ENCODE results near the gene GALT. TPM values are rescaled to one million over a fixed set of nuclear protein-coding genes. Genes with fewer than 3 reads are reported as not detected.

GALT gene
- total and polyA plus RNA-seq, 2 of the 4 experiments (the other 2 are of a cell fraction), result 15.8 to 34.6 TPM

- H3K56ac ChIP-seq (ENCODE audit: extremely low read depth, insufficient read depth, low read length), result no peak overlapping the region
- H3K9ac ChIP-seq (ENCODE audit: low read depth, low read length), result no peak overlapping the region
- TF ChIP-seq MAZ (IDR thresholded peaks at IDR 0.05; ENCODE audit: borderline replicate concordance, low read depth, low read length), result no peak
- no peak for TF ChIP-seq MXI1 (IDR thresholded peaks at IDR 0.05; ENCODE audit: borderline replicate concordance, low read depth, low read length)
- TF ChIP-seq RCOR1 (IDR thresholded peaks at IDR 0.05; ENCODE audit: insufficient replicate concordance, low read length), result no peak
- TF ChIP-seq CTCF (conservative IDR thresholded peaks at IDR 0.05; ENCODE audit: low read depth, low read length), result no peak
- TF ChIP-seq CHD1 (IDR thresholded peaks at IDR 0.05; ENCODE audit: low read depth, low read length), result no peak
- no peak for TF ChIP-seq CEBPB (IDR thresholded peaks at IDR 0.05; ENCODE audit: low read depth, low read length)
- no TSS peak for BruUV-seq (replicated peaks)
- peaks cover 8 to 15% of the 10 kb centered on the region in 2 experiments; a peak in 3 of 4 replicates for H3K79me1 ChIP-seq (ENCODE audit: low read depth in 1 of 2, low read length in 2 of 2)
- no peaks in the 10 kb centered on the region for H3K9me3 ChIP-seq (ENCODE audit: control insufficient read depth, insufficient read depth, low read length)
- peaks cover 6% of the 10 kb centered on the region; the same call in 1 of the 2 replicates for H3K4me1 ChIP-seq (ENCODE audit: control insufficient read depth, insufficient read depth, low read length)
- CTCF ChIA-PET, result no interaction called here
- no peak overlapping the region for H2BK20ac ChIP-seq (ENCODE audit: low read depth, low read length)
- 100% methylated on average over 1 of the region's 3 CpGs; no CpG with 5 or more reads in 1 of the 2 experiments for WGBS, 2 experiments (ENCODE audit: extremely low coverage in 2 of 2, insufficient read length in 1 of 2)
- H3K27ac ChIP-seq (ENCODE audit: insufficient read depth, low read length), result no peak overlapping the region
- no peak overlapping the region for H2BK15ac ChIP-seq (ENCODE audit: low read depth, low read length)
- H2AK9ac ChIP-seq (replicated peaks; ENCODE audit: low read depth, low read length, poor library complexity), result no peak overlapping the region
- no peak overlapping the region for H3K23ac ChIP-seq (ENCODE audit: low read depth, low read length)
- no peak overlapping the region for H2BK120ac ChIP-seq (ENCODE audit: low read depth, low read length)
- no peak overlapping the region for H2AK5ac ChIP-seq (ENCODE audit: low read depth, low read length)
- H3K27me3 ChIP-seq (ENCODE audit: control insufficient read depth, insufficient read depth, low read length), result peaks cover 25% of the 10 kb centered on the region
- dilution Hi-C loops (cut with HindIII; ENCODE audit: low sequenced_read_pairs, unreplicated experiment) (no loop called here), intact Hi-C loops (cut with micrococcal nuclease) (no loop called here), in situ Hi-C loops (cut with MboI; ENCODE audit: low sequenced_read_pairs) (loop anchor here (10.0 kb wide), 1 partner anchor 172 kb away; no protein-coding TSS in a partner anchor)
- no peak overlapping the region for H2BK5ac ChIP-seq (ENCODE audit: low read depth, low read length, poor library complexity, severe bottlenecking)
- no peak overlapping the region for H3K4me2 ChIP-seq (ENCODE audit: low read depth, low read length)
- no peak for DNase-seq
- H3K18ac ChIP-seq (ENCODE audit: low read depth, low read length), result no peak overlapping the region
- H3K36me3 ChIP-seq (ENCODE audit: control insufficient read depth, insufficient read depth, low read length), result peaks cover 3% of the 10 kb centered on the region; the same call in 1 of the 2 replicates
- POLR2A ChIA-PET (ENCODE audit: unreplicated experiment), result no interaction called here
- no peak overlapping the region for H2AFZ ChIP-seq (replicated peaks; ENCODE audit: low read length, poor library complexity)
- H3K4ac ChIP-seq (ENCODE audit: low read depth, low read length), result no peak overlapping the region
- no peak overlapping the region for H4K8ac ChIP-seq (ENCODE audit: low read depth in 2 of 2, low read length in 2 of 2)
- H3K4me3 ChIP-seq (ENCODE audit: insufficient read depth, low read depth, low read length), result no peak overlapping the region
- ATAC-seq (ENCODE audit: low read depth), result no peak
- no peak overlapping the region for H4K5ac ChIP-seq (ENCODE audit: low read depth, low read length)
- no peak overlapping the region for H4K91ac ChIP-seq (ENCODE audit: insufficient read depth, low read depth, low read length)
- H3K14ac ChIP-seq (replicated peaks; ENCODE audit: low read depth, low read length), result no peak overlapping the region
- peaks cover 12% of the 10 kb centered on the region for H3K9me1 ChIP-seq (ENCODE audit: insufficient read depth, low read length)
- H4K20me1 ChIP-seq (ENCODE audit: insufficient read depth, low read length), result peaks cover 5% of the 10 kb centered on the region; the same call in 1 of the 2 replicates
These were observed 39.6 kb upstream of the GALT start for GRCh38 chr9:34606905-34607304.
